ENCODE measurements around the gene TRIM23. TPM values are rescaled to one million over a fixed set of nuclear protein-coding genes. Genes with fewer than 3 reads are reported as not detected.
A peak's percentile ranks its signal among the peaks of the same experiment; 100 is the strongest.
"Not testable (repeated sequence)": the region's sequence is repeated elsewhere in the genome, so short reads cannot be mapped to it uniquely, and the experiment has no call there.

TRIM23 gene
- total RNA-seq: 20.3 and 32.5 TPM in 2 replicates

DNA sequence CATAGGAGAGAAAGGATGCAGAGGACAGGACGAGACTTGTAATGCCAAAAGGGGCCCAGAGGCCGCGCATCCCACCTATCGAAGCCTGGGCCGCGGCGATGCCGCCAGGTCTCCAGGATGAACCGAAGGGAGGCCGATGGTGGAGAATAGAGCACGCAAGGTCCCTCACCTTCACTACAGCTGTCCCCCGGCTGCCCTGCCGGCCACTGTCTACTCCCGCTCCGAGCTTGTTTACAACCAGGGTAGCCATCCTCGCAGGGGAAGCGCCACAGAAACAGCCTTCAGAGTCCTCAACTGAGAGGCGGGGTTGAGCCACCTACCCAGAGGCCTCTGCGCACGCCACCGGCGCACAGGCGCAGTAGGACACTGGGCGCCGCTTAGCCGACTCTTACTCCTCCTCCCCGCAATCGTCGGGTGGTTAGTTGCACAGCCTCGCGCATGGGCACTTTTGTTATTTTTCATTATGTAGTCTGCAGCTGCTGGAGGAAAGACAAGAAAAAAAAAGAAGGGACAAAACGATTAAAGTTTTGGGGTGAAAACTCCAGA is at the start of gene TRIM23:
Gene TRIM23, minus strand, starts transcription at position 309 of the 546 bp plus-strand sequence. Its CDS starts 59 bp downstream, at position 250.
- DNase-seq (ENCODE audit: low read depth, low spot score): peak; percentile 84

DNA sequence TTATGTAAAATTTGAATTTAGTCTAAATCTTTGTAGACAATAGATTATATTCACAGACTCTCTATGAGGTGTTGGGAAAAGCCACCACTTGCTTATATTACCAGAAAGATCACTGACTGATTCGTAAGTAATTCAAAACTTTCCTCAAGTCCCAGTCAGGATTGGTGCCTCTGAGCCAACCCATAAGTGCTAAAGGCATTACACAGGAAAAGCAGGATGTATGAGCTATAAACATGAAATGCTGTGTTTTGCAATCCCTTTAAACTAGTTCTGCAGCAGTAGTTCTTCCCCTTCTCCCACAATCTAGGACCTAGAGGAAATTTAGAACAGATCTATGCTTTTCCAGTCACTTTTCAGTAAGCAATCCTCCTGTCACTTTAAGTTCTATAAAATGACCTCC is 48.7 kb upstream of the TRIM23 start:
- no peak for DNase-seq (ENCODE audit: low read depth, low spot score)

DNA sequence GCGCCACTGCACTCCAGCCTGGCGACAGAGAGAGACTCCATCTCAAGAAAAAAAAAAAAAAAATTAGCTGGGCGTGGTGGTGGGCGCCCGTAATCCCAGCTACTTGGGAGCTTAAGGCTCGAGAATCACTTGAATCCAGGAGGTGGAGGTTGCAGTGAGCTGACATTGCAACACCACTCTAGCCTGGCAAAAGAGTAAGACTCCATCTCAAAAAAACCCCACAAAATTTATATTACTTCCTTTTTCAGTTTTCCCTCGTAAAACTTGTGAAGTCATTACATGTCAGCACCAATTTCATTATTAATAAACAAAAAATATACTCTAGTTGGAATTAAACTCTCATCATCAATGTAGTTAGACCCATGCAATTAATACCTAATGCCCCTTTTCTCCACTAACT is 44.6 kb upstream of the TRIM23 start:
- no peak for DNase-seq (ENCODE audit: low read depth, low spot score)

DNA sequence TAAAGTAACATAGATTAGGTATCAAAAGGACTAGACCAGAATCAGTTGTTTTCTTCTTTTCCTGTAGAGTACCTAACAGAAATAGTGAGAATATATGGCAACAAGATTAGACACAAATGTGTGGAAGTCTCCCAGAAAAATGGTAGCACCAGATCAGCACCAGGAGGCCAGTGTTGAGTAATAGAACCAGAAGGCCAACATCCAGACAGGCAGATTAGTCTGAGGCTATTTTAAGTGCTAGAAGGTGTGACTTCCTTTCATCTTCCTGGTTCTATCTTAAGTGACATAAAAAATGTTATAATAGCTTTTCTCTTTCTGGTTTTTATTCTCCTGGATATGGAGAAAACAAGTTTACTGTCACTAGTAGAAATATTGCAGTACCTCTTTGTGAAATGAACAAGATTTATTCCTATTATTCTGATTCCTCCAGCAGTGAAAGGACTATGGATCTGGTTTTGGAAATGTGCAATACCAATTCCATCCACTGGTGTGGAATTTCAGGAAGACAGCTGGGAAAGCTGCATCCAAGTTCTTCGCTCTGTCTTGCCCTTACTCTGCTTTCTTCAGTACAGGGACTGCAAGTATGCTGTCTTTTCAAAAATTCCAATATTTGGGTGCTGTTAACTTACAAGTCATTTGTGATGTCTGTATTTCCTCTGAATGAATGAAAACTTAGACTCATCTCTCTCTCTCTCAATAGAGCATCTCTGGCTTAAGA is 39.8 kb upstream of the TRIM23 start:
- DNase-seq (ENCODE audit: low read depth, low spot score): no peak

DNA sequence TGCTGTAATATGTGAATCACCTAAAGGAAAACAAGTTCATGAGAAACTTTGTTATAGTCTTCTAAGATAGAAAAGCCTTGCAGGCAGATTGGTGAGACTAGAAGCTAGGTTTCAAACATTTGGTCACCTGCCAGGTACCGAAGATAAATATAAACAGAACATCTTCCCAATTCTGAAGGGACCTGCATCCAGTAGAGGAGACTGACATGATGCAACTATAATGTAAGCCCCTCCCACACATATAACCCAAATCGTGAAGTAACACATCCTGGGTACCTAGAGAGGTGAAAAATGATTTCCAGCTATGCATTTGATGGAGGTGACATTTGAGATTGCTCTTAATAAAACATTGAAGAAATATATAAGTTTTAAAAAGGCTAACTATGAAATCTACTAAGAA is 30.6 kb upstream of the TRIM23 start:
- DNase-seq (ENCODE audit: low read depth, low spot score): no peak

DNA sequence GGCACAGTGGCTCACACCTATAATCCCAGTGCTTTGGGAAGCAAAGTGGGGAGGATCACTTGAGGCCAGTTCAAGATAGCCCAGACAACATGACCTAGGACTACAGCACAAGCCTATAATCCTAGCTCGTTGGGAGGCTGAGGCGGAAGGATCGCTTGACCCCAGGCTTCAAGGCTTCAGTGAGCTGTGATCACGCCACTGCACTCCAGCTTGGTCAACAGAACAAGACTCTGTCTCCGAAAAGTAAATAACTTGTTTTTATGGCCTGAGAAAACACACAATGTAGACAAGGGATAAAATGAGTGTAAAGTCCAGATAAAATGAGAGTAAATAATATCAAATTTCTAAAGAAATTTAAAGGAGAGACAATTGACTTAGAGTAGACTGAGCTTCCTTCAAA is 27.0 kb upstream of the TRIM23 start:
- DNase-seq (ENCODE audit: low read depth, low spot score): no peak

DNA sequence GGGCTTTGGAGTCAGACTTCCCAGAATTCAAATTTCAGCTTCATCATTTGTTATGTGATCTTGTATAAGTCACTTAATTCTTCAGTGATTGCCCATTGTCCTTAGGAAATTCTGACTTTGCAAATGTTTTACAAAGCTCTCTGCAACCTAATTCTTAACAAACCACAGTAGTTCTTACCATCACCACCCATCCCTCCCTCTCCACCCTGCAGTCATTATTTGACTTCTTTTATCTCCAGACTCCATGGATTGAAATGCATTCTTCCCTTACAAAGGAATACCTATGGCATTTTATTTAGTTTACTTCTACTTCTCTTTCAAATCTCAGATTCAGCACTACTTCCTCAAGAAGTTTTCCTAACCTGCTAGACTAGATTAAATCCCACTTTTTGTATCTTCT is 23.8 kb upstream of the TRIM23 start:
- DNase-seq (ENCODE audit: low read depth, low spot score): no peak

DNA sequence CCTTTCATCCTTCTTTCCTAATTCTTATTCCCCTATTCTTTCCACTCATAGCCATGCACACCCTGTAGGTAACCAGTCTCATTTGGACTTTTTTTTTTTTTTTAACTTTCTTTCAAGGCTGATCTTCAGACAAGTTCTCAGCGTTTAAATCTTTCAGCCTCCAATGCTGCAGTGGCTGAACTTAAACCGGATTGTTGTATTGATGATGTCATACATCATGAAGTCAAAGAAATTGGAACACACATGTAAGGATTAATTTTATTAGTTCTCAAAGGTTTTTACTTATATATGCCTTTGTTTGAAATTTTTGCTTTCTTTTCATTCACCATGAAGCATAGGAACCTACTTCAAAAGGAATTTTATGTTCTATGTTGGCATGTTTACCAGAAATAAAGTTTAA is 22.8 kb upstream of the TRIM23 start:
- no peak for DNase-seq (ENCODE audit: low read depth, low spot score)

DNA sequence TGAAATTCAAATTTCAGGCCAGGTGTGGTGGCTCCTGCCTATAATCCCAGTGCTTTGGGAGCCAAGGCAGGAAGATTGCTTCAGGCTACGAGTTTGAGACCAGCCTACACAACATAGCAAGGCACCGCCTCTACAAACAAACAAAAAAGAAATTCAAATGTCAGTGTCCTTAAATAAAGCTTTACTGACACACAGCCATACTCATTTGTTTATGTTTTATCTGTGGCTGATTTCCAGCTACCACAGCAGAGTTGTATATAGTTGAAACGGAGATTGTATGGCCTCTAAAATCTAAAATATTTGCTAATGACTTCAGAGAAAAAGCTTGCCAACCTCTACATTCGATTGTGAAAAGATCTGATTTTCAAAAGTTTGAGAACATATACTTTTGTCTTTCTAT is 16.1 kb upstream of the TRIM23 start:
- DNase-seq (ENCODE audit: low read depth, low spot score): no peak

DNA sequence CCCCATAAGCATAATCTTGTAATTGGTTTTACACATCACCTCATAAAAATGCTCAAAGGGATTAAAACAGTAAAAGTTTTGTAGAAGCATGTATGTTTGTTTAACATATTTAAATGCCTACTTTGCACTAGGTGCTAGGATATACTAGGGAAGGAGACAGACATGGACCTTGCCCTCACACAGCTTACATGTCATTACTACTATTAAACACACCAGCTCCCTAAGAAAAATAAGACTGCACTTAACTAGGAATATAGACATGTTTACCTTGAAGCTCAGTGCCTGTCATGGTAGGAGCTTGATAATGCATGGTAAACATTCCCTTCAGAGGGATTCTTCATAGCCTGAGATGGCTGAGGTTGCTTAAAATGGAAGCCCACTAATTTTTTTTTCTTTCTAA is 6.8 kb upstream of the TRIM23 start:
- DNase-seq (ENCODE audit: low read depth, low spot score): no peak

DNA sequence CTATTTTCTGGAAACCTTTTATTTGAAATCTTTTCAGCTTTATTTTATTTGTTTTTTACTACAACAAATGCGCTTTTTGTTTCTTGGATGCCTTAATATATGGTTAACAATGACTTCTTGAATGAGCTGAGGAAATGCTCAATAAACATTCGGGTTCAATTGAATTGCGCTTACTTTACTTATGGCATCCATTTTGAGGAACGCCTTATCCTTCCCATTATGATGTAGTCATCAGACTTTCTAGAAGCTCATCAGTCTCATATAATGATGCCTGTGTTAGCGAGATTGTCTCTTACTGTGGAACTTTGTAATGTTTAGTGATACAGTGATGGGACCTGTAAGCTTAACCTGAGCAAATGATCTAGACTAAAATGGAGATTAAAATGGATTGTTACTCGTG is 1.6 kb upstream of the TRIM23 start:
- no peak for DNase-seq (ENCODE audit: low read depth, low spot score)

DNA sequence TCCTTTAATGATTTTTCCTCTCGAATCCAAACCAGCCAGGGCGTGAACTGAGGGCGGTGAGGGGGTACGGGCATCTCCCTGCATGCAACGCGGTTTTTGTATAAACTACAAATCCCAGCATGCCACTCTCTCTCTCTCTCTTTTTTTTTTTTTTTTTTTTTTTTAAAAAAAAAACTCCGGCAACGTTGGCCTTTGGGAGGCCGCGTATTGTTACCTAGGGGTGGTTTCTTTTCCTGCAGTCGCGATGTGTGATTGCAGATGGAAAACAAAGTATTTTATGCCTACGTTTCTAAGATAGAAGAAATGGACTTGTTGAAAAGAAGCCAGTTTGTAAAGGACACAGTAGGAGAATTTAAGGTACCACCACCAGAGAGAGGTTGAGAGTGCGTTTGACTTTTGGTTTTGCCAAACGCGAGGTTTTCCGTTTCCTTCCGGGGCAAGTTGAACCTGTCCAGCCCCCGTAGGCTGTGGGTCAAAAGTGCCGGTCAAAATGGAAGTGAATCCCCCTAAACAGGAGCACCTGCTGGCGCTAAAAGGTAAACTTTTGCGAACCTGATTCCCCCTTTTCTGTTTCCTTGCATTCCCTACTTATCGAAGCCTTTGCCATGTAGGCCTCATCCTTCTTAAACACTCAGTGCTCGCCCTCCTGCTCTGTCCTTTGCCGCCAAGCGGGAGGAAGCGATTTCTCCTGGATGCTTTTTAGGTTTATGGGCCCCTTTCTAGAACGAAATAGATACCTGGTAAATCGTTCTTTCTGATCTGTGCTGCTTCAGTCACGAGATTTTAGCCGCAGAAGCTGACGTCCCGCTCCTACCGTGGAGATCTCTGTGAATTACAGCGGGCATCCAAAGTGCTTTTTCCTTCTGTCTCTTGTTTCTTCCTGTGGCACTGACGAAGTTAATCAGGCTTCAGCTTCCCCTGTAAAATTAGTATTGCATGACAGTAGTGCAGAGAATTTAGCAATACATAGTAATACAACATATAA is 730 bp upstream of the TRIM23 start, which contains the start of the genes SHLD3 and TRAPPC13:
Gene SHLD3, plus strand, starts transcription at position 457 of the 985 bp plus-strand sequence. CDS start 4,561 bp downstream, outside the sequence.
Gene TRAPPC13, plus strand, starts transcription at position 457 of the 985 bp plus-strand sequence. Its CDS starts 34 bp downstream, at position 491.
- peak; percentile 46 for DNase-seq (ENCODE audit: low read depth, low spot score)

DNA sequence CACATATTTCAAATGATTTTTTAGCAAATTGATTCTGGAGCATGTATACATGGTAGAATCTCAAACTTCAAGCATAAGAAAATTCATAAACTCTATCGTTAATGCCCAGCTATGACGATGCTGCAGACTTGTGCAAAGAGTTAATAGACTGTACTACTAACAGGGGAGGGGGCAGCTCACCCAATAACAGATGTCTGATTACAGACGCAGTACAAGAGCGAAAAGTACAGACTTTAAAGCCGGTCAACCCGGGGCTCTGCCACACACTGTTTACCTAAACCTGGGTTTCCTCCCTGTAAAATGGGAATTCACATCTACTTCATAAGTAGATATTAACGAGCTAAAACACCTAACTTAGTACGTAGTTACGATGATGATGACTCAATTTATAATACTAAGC is 651 bp downstream of the TRIM23 start:
- DNase-seq (ENCODE audit: low read depth, low spot score): no peak

DNA sequence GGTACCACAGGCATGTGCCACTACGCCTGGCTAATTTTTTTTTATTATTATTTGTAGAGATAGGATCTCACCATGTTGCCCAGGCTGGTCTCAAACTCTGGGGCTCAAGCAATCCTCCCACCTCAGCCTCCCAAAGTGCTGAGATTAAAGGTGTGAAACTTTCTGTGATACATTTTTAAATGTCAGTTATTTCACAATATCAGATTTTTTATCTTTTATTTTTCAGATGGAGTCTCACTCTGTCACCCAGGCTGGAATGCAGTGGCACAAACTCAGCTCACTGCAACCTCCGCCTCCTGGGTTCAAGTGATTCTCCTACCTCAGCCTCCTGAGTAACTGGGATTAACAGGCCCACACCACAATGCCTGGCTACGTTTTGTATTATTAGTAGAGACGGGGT is 2.2 kb downstream of the TRIM23 start:
- not testable (repeated sequence) for DNase-seq (ENCODE audit: low read depth, low spot score)

DNA sequence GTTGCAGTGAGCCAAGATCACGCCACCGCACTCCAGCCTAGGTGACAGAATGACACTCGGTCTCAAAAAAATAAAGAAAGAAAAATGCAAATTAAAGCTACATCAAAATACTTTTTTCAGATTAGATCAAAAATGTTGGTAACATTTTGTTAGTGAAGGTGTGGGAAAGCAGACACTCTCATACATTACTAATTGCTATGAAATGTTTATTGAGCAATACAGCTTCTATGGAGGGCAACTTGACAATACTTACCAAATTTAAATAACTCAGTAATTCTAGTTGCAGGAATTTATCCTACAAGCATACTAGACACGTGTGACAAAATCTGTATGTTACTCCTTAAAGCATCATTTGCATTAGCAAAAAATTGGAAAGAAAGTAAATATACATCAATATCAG is 4.1 kb downstream of the TRIM23 start:
- no peak for DNase-seq (ENCODE audit: low read depth, low spot score)

DNA sequence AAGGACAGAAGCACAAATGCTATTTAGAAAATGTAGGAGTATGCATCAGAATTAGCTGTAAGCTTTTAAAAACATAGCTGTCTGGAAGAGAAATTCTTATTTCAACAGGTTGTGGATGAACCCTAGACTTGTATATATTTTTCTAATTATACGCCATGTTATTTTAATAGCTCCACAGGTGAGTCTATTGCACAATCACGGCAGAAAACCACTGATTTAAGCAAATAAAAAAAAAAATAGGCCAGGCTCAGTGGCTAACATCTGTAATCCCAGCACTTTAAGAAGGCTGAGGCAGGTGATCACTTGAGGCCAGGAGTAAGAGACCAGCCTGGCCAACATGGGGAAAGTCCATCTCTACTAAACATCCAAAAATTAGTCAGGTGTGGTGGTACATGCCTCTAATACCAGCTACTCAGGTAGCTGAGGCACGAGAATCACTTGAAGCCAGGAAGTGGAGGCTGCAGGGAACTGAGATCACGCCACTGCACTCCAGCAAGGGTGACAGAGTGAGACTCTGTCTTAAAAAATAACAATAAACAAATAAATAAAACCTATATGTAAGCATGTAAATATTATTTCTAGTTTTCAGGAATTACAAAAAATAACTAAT is 11.7 kb downstream of the TRIM23 start:
- no peak for DNase-seq (ENCODE audit: low read depth, low spot score)

DNA sequence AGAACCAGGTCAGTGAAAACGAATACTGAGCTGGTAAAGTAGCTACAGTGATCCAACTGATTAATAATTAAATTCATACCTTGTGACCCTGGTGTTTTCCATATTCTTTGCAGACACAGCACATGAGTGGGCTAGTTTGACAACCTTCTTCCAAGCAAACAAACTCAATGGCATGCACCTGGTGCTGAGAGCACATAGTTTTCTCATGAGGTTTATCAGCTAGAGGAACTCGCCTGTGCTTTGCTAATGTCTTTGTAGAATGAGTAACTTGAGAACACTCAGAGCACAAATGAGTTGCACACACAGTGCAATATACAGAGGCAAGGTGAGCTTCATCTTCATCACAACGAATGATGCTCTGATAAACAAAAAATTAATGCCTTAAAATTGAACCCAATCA is 12.6 kb downstream of the TRIM23 start:
- DNase-seq (ENCODE audit: low read depth, low spot score): no peak

DNA sequence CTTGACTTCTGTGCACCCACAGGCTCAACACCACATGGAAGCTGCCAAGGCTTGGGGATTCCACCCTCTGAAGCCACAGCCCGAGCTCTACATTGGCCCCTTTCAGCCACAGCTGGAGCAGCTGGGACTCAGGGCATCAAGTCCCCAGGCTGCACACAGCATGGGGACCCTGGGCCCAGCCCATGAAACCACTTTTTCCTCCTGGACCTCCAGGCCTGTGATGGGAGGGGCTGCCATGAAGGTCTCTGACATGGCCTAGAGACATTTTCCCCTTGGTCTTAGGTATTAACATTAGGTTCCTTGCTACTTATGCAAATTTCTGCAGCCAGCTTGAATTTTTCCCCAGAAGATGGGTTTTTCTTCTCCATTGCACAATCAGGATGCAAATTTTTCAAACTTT is 22.4 kb downstream of the TRIM23 start:
- DNase-seq (ENCODE audit: low read depth, low spot score): not testable (repeated sequence)

DNA sequence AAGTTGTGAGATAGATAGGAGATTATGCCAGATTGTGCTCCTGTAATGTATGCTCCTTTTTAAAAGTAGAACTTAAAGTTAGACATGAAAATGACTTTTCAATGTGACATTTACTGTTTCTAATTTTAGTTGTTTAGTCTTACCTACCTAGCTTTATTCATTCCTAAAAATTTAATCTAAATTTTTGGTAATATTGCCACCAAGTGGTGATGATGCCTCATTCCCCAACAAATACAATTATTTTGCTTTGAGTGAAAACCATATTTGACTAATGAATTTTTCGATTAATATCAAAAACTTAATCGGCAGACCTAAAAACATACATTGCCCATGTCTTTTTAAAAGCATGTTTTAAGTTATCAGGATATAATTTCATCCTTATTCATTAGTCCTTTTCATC is 35.4 kb downstream of the TRIM23 start:
- DNase-seq (ENCODE audit: low read depth, low spot score): no peak

DNA sequence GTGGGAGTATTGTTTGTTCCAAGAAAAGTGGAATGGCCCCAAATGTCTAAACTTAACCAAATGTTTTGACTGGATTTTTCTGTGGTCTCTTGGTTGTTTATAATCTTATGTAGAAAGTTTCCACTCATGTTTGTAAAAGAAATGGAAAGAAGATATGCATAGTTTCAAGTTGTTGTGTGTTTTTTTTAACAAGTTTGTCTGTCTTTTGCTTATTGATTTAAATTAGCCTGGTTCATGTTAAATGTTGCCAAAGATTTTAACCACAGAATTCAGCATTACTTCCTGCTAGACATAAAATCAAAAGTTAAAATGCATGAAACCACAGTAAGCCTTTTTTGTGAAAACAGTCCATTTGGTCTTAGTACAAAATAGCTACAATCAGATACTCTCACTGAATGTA is 47.0 kb downstream of the TRIM23 start:
- DNase-seq (ENCODE audit: low read depth, low spot score): no peak

DNA sequence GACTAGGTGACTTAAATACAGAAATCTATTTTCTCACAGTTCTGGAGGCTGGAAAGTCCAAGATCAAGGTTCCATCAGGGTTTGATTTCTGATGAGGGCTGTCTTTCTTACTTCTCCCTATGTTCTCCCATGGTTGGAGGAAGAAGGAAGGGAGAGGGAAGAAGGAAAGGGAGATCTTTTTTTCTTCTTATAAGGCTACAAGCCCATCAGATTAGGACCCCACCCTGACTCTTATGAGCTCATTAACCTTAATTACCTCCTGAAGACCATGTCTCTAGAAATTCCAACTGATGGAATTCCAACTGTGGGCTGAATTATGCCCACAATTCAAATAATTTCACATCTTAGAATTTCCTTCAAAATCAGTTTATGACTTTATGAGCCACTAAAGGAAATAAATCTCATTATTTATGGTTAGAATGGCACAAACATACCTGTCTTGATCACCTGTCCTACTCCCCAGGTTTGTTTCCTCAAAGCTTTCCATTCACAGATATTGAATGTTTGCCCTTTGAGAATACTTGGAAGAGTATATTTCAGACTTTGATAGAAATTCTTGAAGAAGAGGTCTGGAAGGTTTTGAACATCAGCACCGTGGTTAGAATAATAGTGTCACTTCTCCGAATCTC is 53.4 kb downstream of the TRIM23 start:
- DNase-seq (ENCODE audit: low read depth, low spot score): no peak
